ENCODE data around the gene CLBA1.
"Not testable (repeated sequence)": the region's sequence is repeated elsewhere in the genome, so short reads cannot be mapped to it uniquely, and the experiment has no call there.

Gene CLBA1

DNA sequence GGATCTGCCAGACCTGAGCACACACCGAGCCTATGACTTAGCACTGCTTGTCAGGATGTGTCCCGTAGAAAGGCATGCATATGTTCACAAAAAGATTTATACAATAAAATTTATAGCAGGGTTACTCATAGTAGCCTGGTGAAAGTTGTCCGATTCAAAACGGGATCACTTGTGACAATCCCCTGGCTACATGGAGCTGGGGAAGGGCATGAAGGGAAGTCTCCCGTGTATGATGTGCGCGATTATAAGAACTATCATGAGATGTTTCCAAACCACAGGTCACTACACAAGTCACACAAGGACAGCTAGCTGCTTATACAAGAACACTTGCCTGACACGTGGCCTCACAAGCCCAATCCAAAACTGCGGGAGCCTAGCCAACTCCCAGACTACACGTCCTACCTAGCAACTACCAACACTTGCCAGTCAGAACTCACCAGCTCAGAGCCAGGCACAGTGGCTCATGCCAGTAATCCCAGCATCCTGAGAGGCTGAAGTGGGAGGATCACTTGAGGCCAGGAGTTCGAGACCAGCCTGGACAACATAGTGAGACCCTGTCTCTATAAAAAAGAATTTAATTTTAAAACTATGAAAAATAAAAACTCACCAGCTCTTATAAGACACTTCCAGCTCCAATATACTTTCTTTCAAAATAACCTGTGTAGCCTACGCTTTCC, 42.8 kb downstream of the CLBA1 start:
- 100% methylated on average over 1 of the region's 12 CpGs for WGBS (ENCODE audit: extremely low coverage, insufficient coverage, low lambda C conversion rate)

DNA sequence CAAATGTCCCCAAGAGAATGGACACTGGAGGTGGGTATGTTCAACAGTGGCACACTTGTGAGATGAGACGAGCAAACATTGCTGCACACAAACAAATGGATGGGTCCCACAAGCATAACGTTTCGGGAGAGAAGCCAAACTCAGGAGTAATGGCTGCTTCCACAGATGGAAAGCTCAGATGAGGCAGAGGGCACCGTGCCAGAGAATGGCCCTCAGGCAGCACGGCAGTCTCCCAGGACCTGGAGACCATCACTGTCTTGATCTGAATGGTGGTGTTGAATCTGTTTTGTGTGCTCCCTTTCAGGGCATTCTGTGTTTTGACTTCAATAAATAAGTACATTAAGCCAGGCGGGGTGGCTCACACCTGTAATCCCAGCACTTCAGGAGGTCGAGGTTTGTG, 43.8 kb downstream of the CLBA1 start:
- Histone ChIP-seq H3K23ac (ENCODE audit: low read length) (no peak overlapping the region), H4K8ac (ENCODE audit: low read depth, low read length) (no peak overlapping the region), H4K5ac (ENCODE audit: low read length) (no peak overlapping the region), H3K36me3 (ENCODE audit: control insufficient read depth, insufficient read depth, low read length) (no peaks in the 10 kb centered on the region), H2BK15ac (replicated peaks; ENCODE audit: low read depth) (no peak overlapping the region), H3K4me2 (ENCODE audit: low read length) (no peak overlapping the region), H3K79me2 (ENCODE audit: control insufficient read depth, insufficient read depth, low read length) (no peaks in the 10 kb centered on the region), H3K4me3 (ENCODE audit: low read length) (no peak overlapping the region), H2BK120ac (ENCODE audit: low read depth, low read length) (no peak overlapping the region), H2BK5ac (ENCODE audit: low read length) (no peak overlapping the region), H3K79me1 (ENCODE audit: low read length) (no peaks in the 10 kb centered on the region), H3K56ac (ENCODE audit: low read length) (no peak overlapping the region), H3K9ac (ENCODE audit: low read length) (no peak overlapping the region), H3K27me3 (ENCODE audit: insufficient read depth, low read length, poor library complexity) (peaks cover 6% of the 10 kb centered on the region), H3K4ac (ENCODE audit: low read depth, low read length) (no peak overlapping the region), H3K27ac (ENCODE audit: low read depth, low read length) (no peak overlapping the region), H3K18ac (ENCODE audit: low read length) (no peak overlapping the region), H2AK5ac (ENCODE audit: low read length) (no peak overlapping the region), H3K4me1 (ENCODE audit: control insufficient read depth, low read depth, low read length) (no peaks in the 10 kb centered on the region)
- no CpG with 5 or more reads among the region's 7 CpGs for WGBS (ENCODE audit: extremely low coverage, insufficient coverage, low lambda C conversion rate)
- no peak for DNase-seq

More for the DNA sequence above, 42.8 kb downstream of the CLBA1 start:
- Histone ChIP-seq H3K23ac (ENCODE audit: low read length) (no peak overlapping the region), H3K56ac (ENCODE audit: low read length) (no peak overlapping the region), H3K79me2 (ENCODE audit: control insufficient read depth, insufficient read depth, low read length) (no peaks in the 10 kb centered on the region), H3K27me3 (ENCODE audit: insufficient read depth, low read length, poor library complexity) (peaks cover 4% of the 10 kb centered on the region), H3K79me1 (ENCODE audit: low read length) (no peaks in the 10 kb centered on the region), H4K5ac (ENCODE audit: low read length) (no peak overlapping the region), H3K4me3 (ENCODE audit: low read length) (no peak overlapping the region), H3K27ac (ENCODE audit: low read depth, low read length) (no peak overlapping the region), H3K4me1 (ENCODE audit: control insufficient read depth, low read depth, low read length) (no peaks in the 10 kb centered on the region), H2AK5ac (ENCODE audit: low read length) (no peak overlapping the region), H3K18ac (ENCODE audit: low read length) (no peak overlapping the region), H2BK5ac (ENCODE audit: low read length) (no peak overlapping the region), H2BK120ac (ENCODE audit: low read depth, low read length) (no peak overlapping the region), H3K4ac (ENCODE audit: low read depth, low read length) (no peak overlapping the region), H4K8ac (ENCODE audit: low read depth, low read length) (no peak overlapping the region), H3K36me3 (ENCODE audit: control insufficient read depth, insufficient read depth, low read length) (no peaks in the 10 kb centered on the region), H3K4me2 (ENCODE audit: low read length) (no peak overlapping the region), H2BK15ac (replicated peaks; ENCODE audit: low read depth) (no peak overlapping the region), H3K9ac (ENCODE audit: low read length) (no peak overlapping the region)
- DNase-seq: no peak

DNA sequence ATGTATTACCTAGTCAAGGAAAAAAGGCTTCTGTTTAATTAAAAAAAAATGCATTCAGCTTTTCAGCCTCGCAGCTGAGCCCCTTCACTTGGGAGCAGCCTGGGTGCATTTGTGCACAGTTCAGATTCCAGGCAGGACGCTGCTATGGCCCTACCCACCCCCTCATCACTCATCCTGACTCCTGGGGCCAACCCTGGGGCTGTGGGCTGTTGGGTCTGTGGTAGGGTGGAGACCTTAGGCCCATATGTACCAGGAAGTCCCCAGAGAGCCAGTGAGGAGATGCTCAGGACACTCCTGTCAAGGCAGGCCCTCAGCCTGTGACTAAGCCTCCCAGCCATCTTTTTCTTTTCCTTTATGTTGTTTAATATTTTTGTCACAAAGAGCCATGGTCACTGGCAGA, 44.6 kb downstream of the CLBA1 start:
- H2AK5ac ChIP-seq (ENCODE audit: low read length): no peak overlapping the region
- no peak overlapping the region for H4K5ac ChIP-seq (ENCODE audit: low read length)
- H3K36me3 ChIP-seq (ENCODE audit: control insufficient read depth, insufficient read depth, low read length): no peaks in the 10 kb centered on the region
- no peak overlapping the region for H3K18ac ChIP-seq (ENCODE audit: low read length)
- no peak overlapping the region for H2BK5ac ChIP-seq (ENCODE audit: low read length)
- H4K8ac ChIP-seq (ENCODE audit: low read depth, low read length): no peak overlapping the region
- no peak overlapping the region for H3K56ac ChIP-seq (ENCODE audit: low read length)
- no peak overlapping the region for H3K4ac ChIP-seq (ENCODE audit: low read depth, low read length)
- WGBS (ENCODE audit: extremely low coverage, insufficient coverage, low lambda C conversion rate): no CpG with 5 or more reads among the region's 2 CpGs
- no peaks in the 10 kb centered on the region for H3K4me1 ChIP-seq (ENCODE audit: control insufficient read depth, low read depth, low read length)
- no peak overlapping the region for H3K9ac ChIP-seq (ENCODE audit: low read length)
- H3K79me1 ChIP-seq (ENCODE audit: low read length): no peaks in the 10 kb centered on the region
- H3K23ac ChIP-seq (ENCODE audit: low read length): no peak overlapping the region
- no peak overlapping the region for H3K4me2 ChIP-seq (ENCODE audit: low read length)
- no peak overlapping the region for H3K27ac ChIP-seq (ENCODE audit: low read depth, low read length)
- H3K27me3 ChIP-seq (ENCODE audit: insufficient read depth, low read length, poor library complexity): peaks cover 6% of the 10 kb centered on the region
- H3K4me3 ChIP-seq (ENCODE audit: low read length): no peak overlapping the region
- no peak overlapping the region for H2BK120ac ChIP-seq (ENCODE audit: low read depth, low read length)
- no peak for DNase-seq
- no peaks in the 10 kb centered on the region for H3K79me2 ChIP-seq (ENCODE audit: control insufficient read depth, insufficient read depth, low read length)
- H2BK15ac ChIP-seq (replicated peaks; ENCODE audit: low read depth): no peak overlapping the region

DNA sequence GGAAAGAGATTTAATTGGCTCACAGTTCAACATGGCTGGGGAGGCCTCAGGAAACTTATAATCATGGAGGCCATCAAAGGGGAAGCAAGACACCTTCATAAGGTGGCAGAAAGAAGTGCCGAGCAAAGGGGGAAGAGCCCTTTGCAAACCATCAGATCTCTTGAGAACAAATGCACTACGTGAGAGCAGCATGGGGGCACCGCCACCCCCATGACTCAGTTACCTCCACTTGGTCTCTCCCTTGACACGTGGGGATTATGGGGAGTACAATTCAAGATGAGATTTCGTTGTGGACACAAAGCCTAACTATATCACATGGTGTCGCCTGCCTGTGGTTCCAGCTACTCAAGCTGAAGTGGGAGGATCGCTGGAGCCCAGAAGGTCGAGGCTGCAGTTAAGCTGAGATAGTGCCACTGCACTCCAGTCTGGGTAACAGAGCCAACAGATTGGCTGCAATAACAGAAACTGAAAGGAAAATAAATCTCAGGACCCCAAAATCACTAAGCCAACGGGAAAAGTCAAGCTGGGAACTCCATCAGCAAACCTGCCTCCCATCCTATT, 45.3 kb downstream of the CLBA1 start:
- H3K4me3 ChIP-seq (ENCODE audit: low read length): no peak overlapping the region
- no peak overlapping the region for H4K8ac ChIP-seq (ENCODE audit: low read depth, low read length)
- no peak overlapping the region for H3K4me2 ChIP-seq (ENCODE audit: low read length)
- no peak overlapping the region for H3K4ac ChIP-seq (ENCODE audit: low read depth, low read length)
- H3K23ac ChIP-seq (ENCODE audit: low read length): no peak overlapping the region
- peaks cover 6% of the 10 kb centered on the region for H3K27me3 ChIP-seq (ENCODE audit: insufficient read depth, low read length, poor library complexity)
- H3K9ac ChIP-seq (ENCODE audit: low read length): no peak overlapping the region
- H3K79me1 ChIP-seq (ENCODE audit: low read length): no peaks in the 10 kb centered on the region
- H3K36me3 ChIP-seq (ENCODE audit: control insufficient read depth, insufficient read depth, low read length): no peaks in the 10 kb centered on the region
- no peak overlapping the region for H2BK5ac ChIP-seq (ENCODE audit: low read length)
- no CpG with 5 or more reads among the region's 9 CpGs for whole genome bisulfite sequencing (ENCODE audit: extremely low coverage, insufficient coverage, low lambda C conversion rate)
- H3K79me2 ChIP-seq (ENCODE audit: control insufficient read depth, insufficient read depth, low read length): no peaks in the 10 kb centered on the region
- H2BK120ac ChIP-seq (ENCODE audit: low read depth, low read length): no peak overlapping the region
- no peak overlapping the region for H4K5ac ChIP-seq (ENCODE audit: low read length)
- no peak overlapping the region for H3K27ac ChIP-seq (ENCODE audit: low read depth, low read length)
- no peak overlapping the region for H2AK5ac ChIP-seq (ENCODE audit: low read length)
- no peak overlapping the region for H2BK15ac ChIP-seq (replicated peaks; ENCODE audit: low read depth)
- H3K4me1 ChIP-seq (ENCODE audit: control insufficient read depth, low read depth, low read length): no peaks in the 10 kb centered on the region
- peak overlapping the region; percentile 7 for H3K56ac ChIP-seq (ENCODE audit: low read length)
- no peak for DNase-seq
- no peak overlapping the region for H3K18ac ChIP-seq (ENCODE audit: low read length)

DNA sequence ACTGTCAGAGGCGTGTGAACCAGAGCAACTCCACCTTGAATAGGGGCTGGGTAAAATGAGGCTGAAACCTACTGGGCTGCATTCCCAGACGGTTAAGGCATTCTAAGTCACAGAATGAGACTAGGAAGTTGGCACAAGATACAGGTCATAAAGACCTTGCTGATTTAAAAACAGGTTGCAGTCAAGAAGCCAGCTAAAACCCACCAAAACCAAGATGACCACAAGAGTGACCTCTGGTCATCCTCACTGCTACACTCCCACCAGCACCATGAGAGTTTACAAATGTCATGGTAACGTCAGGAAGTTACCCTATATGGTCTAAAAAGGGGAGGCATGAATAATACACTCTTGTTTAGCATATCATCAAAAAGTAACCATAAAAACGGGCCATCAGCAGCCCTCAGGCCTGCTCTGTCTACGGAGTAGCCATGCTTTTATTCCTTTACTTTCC, 46.9 kb downstream of the CLBA1 start:
- H3K18ac ChIP-seq (ENCODE audit: low read length); H2BK120ac ChIP-seq (ENCODE audit: low read depth, low read length); H2BK15ac ChIP-seq (replicated peaks; ENCODE audit: low read depth); H3K56ac ChIP-seq (ENCODE audit: low read length); H2AK5ac ChIP-seq (ENCODE audit: low read length); H4K8ac ChIP-seq (ENCODE audit: low read depth, low read length); H3K23ac ChIP-seq (ENCODE audit: low read length); H3K4me1 ChIP-seq (ENCODE audit: control insufficient read depth, low read depth, low read length); H3K79me2 ChIP-seq (ENCODE audit: control insufficient read depth, insufficient read depth, low read length); H3K36me3 ChIP-seq (ENCODE audit: control insufficient read depth, insufficient read depth, low read length); H3K4me2 ChIP-seq (ENCODE audit: low read length); H3K27ac ChIP-seq (ENCODE audit: low read depth, low read length); H3K79me1 ChIP-seq (ENCODE audit: low read length); DNase-seq; H3K9ac ChIP-seq (ENCODE audit: low read length); H3K4me3 ChIP-seq (ENCODE audit: low read length); H3K27me3 ChIP-seq (ENCODE audit: insufficient read depth, low read length, poor library complexity); H4K5ac ChIP-seq (ENCODE audit: low read length); H3K4ac ChIP-seq (ENCODE audit: low read depth, low read length); H2BK5ac ChIP-seq (ENCODE audit: low read length): not testable (repeated sequence)
- no CpG with 5 or more reads among the region's 5 CpGs for WGBS (ENCODE audit: extremely low coverage, insufficient coverage, low lambda C conversion rate)
